Trophoblast cell (in vitro differentiated cells and primary cell): ENCODE measurements around the gene MACROD2.

Experiments
- DNase-seq, 2 donors: peaks; one replicate each; pipeline ENCODE4 v3.0.0-alpha.2; 2016
- H2AFZ ChIP-seq: 2 replicates; pipeline ENCODE4 v1.6.1; 2013; ENCODE audit warnings: low read length, moderate library complexity, mild to moderate bottlenecking; ENCODE audit not compliant: insufficient read depth, poor library complexity
- H2AK5ac ChIP-seq: 2 replicates; pipeline ENCODE4 v1.6.1; 2013; ENCODE audit warnings: mild to moderate bottlenecking, low read length
- H2BK120ac ChIP-seq: 2 replicates; pipeline ENCODE4 v1.6.1; 2013; ENCODE audit warnings: low read length, mild to moderate bottlenecking, moderate library complexity; ENCODE audit not compliant: insufficient read depth, poor library complexity
- H2BK12ac ChIP-seq: 2 replicates; pipeline ENCODE4 v1.6.1; 2013; ENCODE audit warnings: mild to moderate bottlenecking, low read length, moderate library complexity
- H2BK5ac ChIP-seq: 2 replicates; pipeline ENCODE4 v1.6.1; 2013; ENCODE audit warnings: low read length, low read depth, moderate library complexity, mild to moderate bottlenecking; ENCODE audit not compliant: poor library complexity
- H3K14ac ChIP-seq: 2 replicates; pipeline ENCODE4 v1.6.1; 2013; ENCODE audit warnings: mild to moderate bottlenecking, low read length
- H3K18ac ChIP-seq: 2 replicates; pipeline ENCODE4 v1.6.1; 2013; ENCODE audit warnings: mild to moderate bottlenecking, low read length
- H3K23ac ChIP-seq: 2 replicates; pipeline ENCODE4 v1.6.1; 2013; ENCODE audit warnings: low read length
- H3K27ac ChIP-seq: 2 replicates; pipeline ENCODE4 v1.5.1; 2013; ENCODE audit warnings: low read depth, mild to moderate bottlenecking, inconsistent platforms, low read length, moderate library complexity
- H3K27me3 ChIP-seq: 2 replicates; pipeline ENCODE4 v1.6.1; 2013; ENCODE audit warnings: inconsistent platforms, mild to moderate bottlenecking, low read length, moderate library complexity; ENCODE audit not compliant: insufficient read depth
- H3K36me3 ChIP-seq, 2 experiments: 1 replicate in 1 of 2; 2 replicates in 1 of 2; pipeline ENCODE4 v1.6.1; 2013; ENCODE audit warnings: low read length in 2 of 2, mild to moderate bottlenecking in 2 of 2, moderate library complexity in 1 of 2; ENCODE audit not compliant: insufficient read depth in 2 of 2, control insufficient read depth in 1 of 2
- H3K4ac ChIP-seq: 2 replicates; pipeline ENCODE4 v1.6.1; 2013; ENCODE audit warnings: low read depth, mild to moderate bottlenecking, low read length, moderate library complexity
- H3K4me1 ChIP-seq, 2 experiments: 1 replicate in 1 of 2; 2 replicates in 1 of 2; pipeline ENCODE4 v1.6.1; 2013; ENCODE audit warnings: low read length in 2 of 2, mild to moderate bottlenecking in 2 of 2, moderate library complexity in 1 of 2; ENCODE audit not compliant: insufficient read depth in 2 of 2, control insufficient read depth in 1 of 2
- H3K4me2 ChIP-seq: 2 replicates; pipeline ENCODE4 v1.6.1; 2013; ENCODE audit warnings: inconsistent platforms, mild to moderate bottlenecking, low read length, moderate library complexity
- H3K4me3 ChIP-seq: 2 replicates; pipeline ENCODE4 v1.5.1; 2013; ENCODE audit warnings: mild to moderate bottlenecking, low read depth, low read length, inconsistent platforms
- H3K79me1 ChIP-seq: one replicate; pipeline ENCODE4 v1.6.1; 2013; ENCODE audit warnings: low read length
- H3K79me2 ChIP-seq: 2 replicates; pipeline ENCODE4 v1.6.1; 2013; ENCODE audit warnings: low read length, mild to moderate bottlenecking; ENCODE audit not compliant: control insufficient read depth, insufficient read depth, poor library complexity
- H3K9ac ChIP-seq: 2 replicates; pipeline ENCODE4 v1.6.1; 2013; ENCODE audit warnings: mild to moderate bottlenecking, low read length
- H3K9me3 ChIP-seq: 2 replicates; pipeline ENCODE4 v1.6.1; 2013; ENCODE audit warnings: low read depth, mild to moderate bottlenecking, control low read depth, inconsistent platforms, low read length; ENCODE audit not compliant: insufficient read depth
- H4K12ac ChIP-seq: 2 replicates; pipeline ENCODE4 v1.6.1; 2013; ENCODE audit warnings: low read depth, mild to moderate bottlenecking, low read length, moderate library complexity
- H4K8ac ChIP-seq: 2 replicates; pipeline ENCODE4 v1.6.1; 2013; ENCODE audit warnings: low read depth, mild to moderate bottlenecking, low read length, moderate library complexity
- H4K91ac ChIP-seq: one replicate; pipeline ENCODE4 v1.6.1; 2013; ENCODE audit warnings: low read depth, mild to moderate bottlenecking, low read length, moderate library complexity
- WGBS: extraction: QIAGEN DNeasy Blood & Tissue Kit; methylation state at CpG from one replicate; pipeline ENCODE4 v1.1.7; 2013; ENCODE audit warnings: missing lambda C conversion rate; ENCODE audit not compliant: insufficient read length, insufficient coverage; ENCODE audit errors: extremely low coverage; 5-methylcytosine and 5-hydroxymethylcytosine counted together

Gene MACROD2

DNA sequence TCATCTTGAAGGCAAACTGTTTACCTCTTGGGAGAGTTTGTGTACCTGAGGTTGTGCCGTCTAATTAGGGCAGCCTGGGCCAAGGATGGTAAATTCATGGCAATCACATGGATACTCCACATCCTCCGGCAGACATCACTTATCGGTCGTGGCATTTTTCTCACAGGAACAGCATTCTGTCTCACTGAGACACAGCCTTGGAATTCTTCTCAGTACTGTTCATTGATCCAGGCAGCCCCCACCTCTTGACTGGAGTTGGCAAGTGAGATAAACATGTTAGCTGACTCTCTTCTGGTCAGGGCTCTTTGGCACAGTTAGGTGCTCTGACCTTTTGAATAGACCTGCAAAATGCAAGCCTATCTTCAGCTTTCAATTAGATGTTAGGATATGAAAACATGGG lies 853.5 kb downstream of the MACROD2 start:
- H3K36me3 ChIP-seq = no peaks in the 10 kb centered on the region
- H2AFZ ChIP-seq = no peak overlapping the region
- no peak overlapping the region for H4K91ac ChIP-seq
- no peak overlapping the region for H2BK5ac ChIP-seq
- no peak overlapping the region for H3K9ac ChIP-seq
- H3K4ac ChIP-seq = no peak overlapping the region
- H3K79me1 ChIP-seq = no peaks in the 10 kb centered on the region
- no peak overlapping the region for H3K4me3 ChIP-seq
- H3K4me1 ChIP-seq = peaks cover 0 to 2% of the 10 kb centered on the region in 2 experiments
- H3K14ac ChIP-seq = no peak overlapping the region
- H3K23ac ChIP-seq = no peak overlapping the region
- DNase-seq = no peak
- H3K27me3 ChIP-seq = no peaks in the 10 kb centered on the region
- no peak overlapping the region for H3K18ac ChIP-seq
- H2AK5ac ChIP-seq = no peak overlapping the region
- no CpG with 5 or more reads among the region's 4 CpGs for WGBS
- no peak overlapping the region for H3K4me2 ChIP-seq
- H2BK120ac ChIP-seq = no peak overlapping the region
- H4K8ac ChIP-seq = no peak overlapping the region
- no peaks in the 10 kb centered on the region for H3K79me2 ChIP-seq
- H4K12ac ChIP-seq = no peak overlapping the region
- H3K27ac ChIP-seq = no peak overlapping the region
- H2BK12ac ChIP-seq = no peak overlapping the region
- H3K9me3 ChIP-seq = no peaks in the 10 kb centered on the region

DNA sequence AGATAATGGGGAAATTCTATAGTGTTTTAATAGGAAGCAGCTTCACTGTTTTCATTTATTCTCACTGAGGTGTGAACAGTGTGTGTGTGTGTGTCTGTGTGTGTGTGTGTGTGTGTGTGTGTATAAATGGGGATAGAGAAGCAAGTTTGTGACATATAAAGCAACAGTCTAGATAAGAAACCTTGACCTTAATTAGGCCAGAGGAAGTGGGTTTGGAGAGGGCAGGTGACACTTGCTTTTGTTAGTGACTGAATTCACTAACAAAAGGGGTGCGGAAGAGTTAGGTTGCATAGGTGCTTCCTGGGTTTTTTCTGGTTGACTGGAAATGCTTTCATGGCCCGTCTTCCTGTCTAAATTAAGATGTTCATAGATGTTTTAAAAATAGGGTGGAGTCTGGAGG lies 857.8 kb downstream of the MACROD2 start:
- H3K4ac ChIP-seq = no peak overlapping the region
- no peak overlapping the region for H2AK5ac ChIP-seq
- H3K9ac ChIP-seq = no peak overlapping the region
- no peak overlapping the region for H2BK120ac ChIP-seq
- H3K9me3 ChIP-seq = no peaks in the 10 kb centered on the region
- H3K27me3 ChIP-seq = no peaks in the 10 kb centered on the region
- no peak overlapping the region for H3K27ac ChIP-seq
- no peaks in the 10 kb centered on the region for H3K36me3 ChIP-seq
- H3K79me1 ChIP-seq = no peaks in the 10 kb centered on the region
- no peak overlapping the region for H2BK12ac ChIP-seq
- H3K4me3 ChIP-seq = no peak overlapping the region
- no peaks in the 10 kb centered on the region for H3K79me2 ChIP-seq
- H4K91ac ChIP-seq = no peak overlapping the region
- no peak overlapping the region for H2AFZ ChIP-seq
- no peak overlapping the region for H3K4me2 ChIP-seq
- no peak overlapping the region for H3K14ac ChIP-seq
- no peak overlapping the region for H3K23ac ChIP-seq
- peaks cover 0 to 2% of the 10 kb centered on the region in 2 experiments for H3K4me1 ChIP-seq
- WGBS = no CpG with 5 or more reads among the region's 2 CpGs
- DNase-seq = no peak
- H2BK5ac ChIP-seq = no peak overlapping the region
- no peak overlapping the region for H4K8ac ChIP-seq
- H3K18ac ChIP-seq = no peak overlapping the region
- no peak overlapping the region for H4K12ac ChIP-seq

GRCh38 chr20:14855171-14855570 lies 859.9 kb downstream of the MACROD2 start:
- no peaks in the 10 kb centered on the region for H3K4me1 ChIP-seq
- no peak overlapping the region for H3K23ac ChIP-seq
- no peaks in the 10 kb centered on the region for H3K79me1 ChIP-seq
- no peaks in the 10 kb centered on the region for H3K79me2 ChIP-seq
- H2AFZ ChIP-seq = no peak overlapping the region
- no peak overlapping the region for H2BK5ac ChIP-seq
- no peak overlapping the region for H2BK12ac ChIP-seq
- H2AK5ac ChIP-seq = no peak overlapping the region
- H3K27ac ChIP-seq = no peak overlapping the region
- no peak overlapping the region for H3K4me2 ChIP-seq
- no peaks in the 10 kb centered on the region for H3K36me3 ChIP-seq
- H2BK120ac ChIP-seq = no peak overlapping the region
- H3K9ac ChIP-seq = no peak overlapping the region
- no peak overlapping the region for H3K14ac ChIP-seq
- H3K9me3 ChIP-seq = no peaks in the 10 kb centered on the region
- no peak for DNase-seq
- no peak overlapping the region for H3K4me3 ChIP-seq
- no peak overlapping the region for H3K18ac ChIP-seq
- no peak overlapping the region for H3K4ac ChIP-seq
- H4K12ac ChIP-seq = no peak overlapping the region
- H4K91ac ChIP-seq = no peak overlapping the region
- H3K27me3 ChIP-seq = no peaks in the 10 kb centered on the region
- H4K8ac ChIP-seq = no peak overlapping the region
- no CpG with 5 or more reads among the region's 2 CpGs for WGBS

- no peak overlapping the region for H3K4me2 ChIP-seq
- no peak overlapping the region for H3K9ac ChIP-seq
- no peak overlapping the region for H2BK5ac ChIP-seq
- no peaks in the 10 kb centered on the region for H3K27me3 ChIP-seq
- H4K12ac ChIP-seq = no peak overlapping the region
- no peak overlapping the region for H2BK120ac ChIP-seq
- no peak overlapping the region for H3K18ac ChIP-seq
- no peaks in the 10 kb centered on the region for H3K79me1 ChIP-seq
- no peak for DNase-seq
- no peaks in the 10 kb centered on the region for H3K79me2 ChIP-seq
- no peaks in the 10 kb centered on the region for H3K4me1 ChIP-seq
- no peaks in the 10 kb centered on the region for H3K36me3 ChIP-seq
- no peak overlapping the region for H4K8ac ChIP-seq
- H3K4ac ChIP-seq = no peak overlapping the region
- H3K23ac ChIP-seq = no peak overlapping the region
- no peak overlapping the region for H2AK5ac ChIP-seq
- H3K14ac ChIP-seq = no peak overlapping the region
- no peak overlapping the region for H2BK12ac ChIP-seq
- no peak overlapping the region for H2AFZ ChIP-seq
- H3K4me3 ChIP-seq = no peak overlapping the region
- no peak overlapping the region for H3K27ac ChIP-seq
- H4K91ac ChIP-seq = no peak overlapping the region
- no peaks in the 10 kb centered on the region for H3K9me3 ChIP-seq
Observed at GRCh38 chr20:14859627-14860026, 864.3 kb downstream of the MACROD2 start.
